H9 (cell line): ENCODE data around the gene FOXN4. TPM values are rescaled to one million over a fixed set of nuclear protein-coding genes. Genes with fewer than 3 reads are reported as not detected.

Experiments used
- DNase-seq: peaks from one replicate; pipeline ENCODE4 v3.0.0-alpha.2; 2017
- H2AFZ ChIP-seq: one replicate; pipeline ENCODE4 v1.6.1; 2013; ENCODE audit warnings: mild to moderate bottlenecking, low read length, control low read depth, moderate library complexity
- H2AK5ac ChIP-seq: 2 replicates; pipeline ENCODE4 v1.6.1; 2013; ENCODE audit warnings: low read length, control low read depth, mixed read lengths; ENCODE audit not compliant: insufficient read length
- H2BK120ac ChIP-seq: one replicate; pipeline ENCODE4 v1.6.1; 2013; ENCODE audit warnings: low read depth, mild to moderate bottlenecking, low read length, control low read depth, inconsistent platforms; ENCODE audit not compliant: poor library complexity, severe bottlenecking
- H2BK12ac ChIP-seq: 2 replicates; pipeline ENCODE4 v1.6.1; 2013; ENCODE audit warnings: low read length, control low read depth, mixed read lengths, low read depth; ENCODE audit not compliant: insufficient read length
- H2BK15ac ChIP-seq: 2 replicates; pipeline ENCODE4 v1.6.1; 2013; ENCODE audit warnings: low read depth, low read length, control low read depth
- H2BK20ac ChIP-seq: one replicate; pipeline ENCODE4 v1.6.1; 2013; ENCODE audit warnings: low read depth, mild to moderate bottlenecking, low read length, control low read depth, inconsistent platforms; ENCODE audit not compliant: poor library complexity, severe bottlenecking
- H2BK5ac ChIP-seq: 2 replicates; pipeline ENCODE4 v1.6.1; 2013; ENCODE audit warnings: low read length, control low read depth, mixed read lengths; ENCODE audit not compliant: insufficient read length
- H3K14ac ChIP-seq: 2 replicates; pipeline ENCODE4 v1.6.1; 2013; ENCODE audit warnings: low read length, control low read depth; ENCODE audit not compliant: insufficient read depth
- H3K18ac ChIP-seq: 2 replicates; pipeline ENCODE4 v1.6.1; 2013; ENCODE audit warnings: low read depth, mild to moderate bottlenecking, mixed read lengths, low read length, control low read depth; ENCODE audit not compliant: insufficient read length
- H3K23ac ChIP-seq: 2 replicates; pipeline ENCODE4 v1.6.1; 2013; ENCODE audit warnings: low read length, control low read depth, mixed read lengths, low read depth; ENCODE audit not compliant: insufficient read length
- H3K23me2 ChIP-seq: 2 replicates; pipeline ENCODE4 v1.6.1; 2013; ENCODE audit warnings: low read depth, mild to moderate bottlenecking, mixed read lengths, low read length, control low read depth; ENCODE audit not compliant: insufficient read length, poor library complexity, severe bottlenecking
- H3K27ac ChIP-seq: 2 replicates; pipeline ENCODE4 v1.5.1; 2013; ENCODE audit warnings: low read length, control low read depth, mixed read lengths, low read depth; ENCODE audit not compliant: insufficient read length
- H3K27me3 ChIP-seq: 2 replicates; pipeline ENCODE4 v1.6.1; 2013; ENCODE audit warnings: low read length, control low read depth, inconsistent platforms; ENCODE audit not compliant: insufficient read depth
- H3K4ac ChIP-seq: 2 replicates; pipeline ENCODE4 v1.6.1; 2013; ENCODE audit warnings: low read depth, mild to moderate bottlenecking, control low read depth, inconsistent platforms, low read length, moderate library complexity
- H3K4me1 ChIP-seq: 2 replicates; pipeline ENCODE4 v1.6.1; 2013; ENCODE audit warnings: low read length, control low read depth, inconsistent platforms; ENCODE audit not compliant: insufficient read depth
- H3K4me2 ChIP-seq: 2 replicates; pipeline ENCODE4 v1.6.1; 2013; ENCODE audit warnings: low read length, control low read depth, mixed read lengths; ENCODE audit not compliant: insufficient read length, insufficient read depth
- H3K56ac ChIP-seq: 2 replicates; pipeline ENCODE4 v1.6.1; 2013; ENCODE audit warnings: low read depth, mild to moderate bottlenecking, mixed read lengths, low read length, control low read depth; ENCODE audit not compliant: insufficient read length
- H3K79me1 ChIP-seq: 2 replicates; pipeline ENCODE4 v1.6.1; 2013; ENCODE audit warnings: low read depth, mild to moderate bottlenecking, moderate library complexity, low read length, control low read depth, inconsistent platforms; ENCODE audit not compliant: insufficient read depth, poor library complexity, severe bottlenecking
- H3K79me2 ChIP-seq: 2 replicates; pipeline ENCODE4 v1.6.1; 2013; ENCODE audit warnings: low read length, control low read depth, inconsistent platforms; ENCODE audit not compliant: insufficient read depth
- H3K9ac ChIP-seq: 2 replicates; pipeline ENCODE4 v1.6.1; 2013; ENCODE audit warnings: low read length, control low read depth, mixed read lengths; ENCODE audit not compliant: insufficient read length; ENCODE audit errors: extremely low read depth
- H3K9me3 ChIP-seq: one replicate; pipeline ENCODE4 v1.6.1; 2013; ENCODE audit warnings: low read depth, low read length, inconsistent platforms; ENCODE audit not compliant: control insufficient read depth
- H3T11ph ChIP-seq: one replicate; pipeline ENCODE4 v1.6.1; 2013; ENCODE audit warnings: mild to moderate bottlenecking, low read length, control low read depth, inconsistent platforms
- H4K20me1 ChIP-seq: one replicate; pipeline ENCODE4 v1.6.1; 2013; ENCODE audit not compliant: control insufficient read depth, insufficient read length, insufficient read depth
- H4K5ac ChIP-seq: 2 replicates; pipeline ENCODE4 v1.6.1; 2013; ENCODE audit warnings: low read depth, mild to moderate bottlenecking, mixed read lengths, low read length, control low read depth; ENCODE audit not compliant: insufficient read length
- H4K8ac ChIP-seq: replicated peaks from 2 replicates; pipeline ENCODE4 v1.6.1; 2013; ENCODE audit warnings: low read length, control low read depth, mixed read lengths, low read depth; ENCODE audit not compliant: insufficient read length
- H4K91ac ChIP-seq: 2 replicates; pipeline ENCODE4 v1.6.1; 2013; ENCODE audit warnings: low read depth, mild to moderate bottlenecking, moderate library complexity, mixed read lengths, low read length, control low read depth; ENCODE audit not compliant: insufficient read length
- H3K27ac Mint-ChIP-seq, 3 experiments: 2 replicates in 2 of 3; 3 replicates in 1 of 3; pipeline ENCODE4 v1.8.0; 2020 to 2021; ENCODE audit warnings: mixed read lengths in 3 of 3, mild to moderate bottlenecking in 1 of 3, moderate library complexity in 1 of 3
- H3K27me3 Mint-ChIP-seq: 2 replicates; pipeline ENCODE4 v1.8.0; 2021; ENCODE audit warnings: low read depth, mild to moderate bottlenecking, moderate library complexity, mixed read lengths
- H3K36me3 Mint-ChIP-seq, 3 experiments: 2 replicates in 2 of 3; 3 replicates in 1 of 3; pipeline ENCODE4 v1.8.0; 2020 to 2021; ENCODE audit warnings: low read depth in 3 of 3, mixed read lengths in 3 of 3; ENCODE audit not compliant: insufficient read depth in 1 of 3
- H3K4me1 Mint-ChIP-seq, 2 experiments: 2 replicates each; pipeline ENCODE4 v1.8.0; 2020; ENCODE audit warnings: mixed read lengths in 2 of 2
- H3K4me3 Mint-ChIP-seq, 2 experiments: 2 replicates in 1 of 2; 3 replicates in 1 of 2; pipeline ENCODE4 v1.8.0; 2020 to 2021; ENCODE audit warnings: mild to moderate bottlenecking in 2 of 2, mixed read lengths in 2 of 2, moderate library complexity in 1 of 2
- H3K9me3 Mint-ChIP-seq, 2 experiments: 2 replicates in 1 of 2; 3 replicates in 1 of 2; pipeline ENCODE4 v1.8.0; 2020; ENCODE audit warnings: mild to moderate bottlenecking in 2 of 2, mixed read lengths in 2 of 2, moderate library complexity in 1 of 2
- WGBS: extraction: QIAGEN DNeasy Blood & Tissue Kit; methylation state at CpG from one replicate; pipeline ENCODE4 v1.1.7; 2013; ENCODE audit warnings: missing lambda C conversion rate, low lambda C conversion rate, mixed read lengths; ENCODE audit not compliant: insufficient read length; ENCODE audit errors: extremely low coverage; 5-methylcytosine and 5-hydroxymethylcytosine counted together
- total RNA-seq: library from RNA; stranded (reverse); gene quantifications from 2 replicates; pipeline ENCODE4 v1.2.1, GENCODE V29; 2021
- TF ChIP-seq, protein P1 (sequence below): fragments of 200-600 bp; sonication (generic); conservative IDR thresholded peaks from 3 replicates; pipeline ENCODE4 v1.8.0; 2021; ENCODE audit warnings: antibody characterized with exemption, mild to moderate bottlenecking

The FOXN4 gene
- total RNA-seq, 1 experiment from 2014 or later: 0.39 TPM

DNA sequence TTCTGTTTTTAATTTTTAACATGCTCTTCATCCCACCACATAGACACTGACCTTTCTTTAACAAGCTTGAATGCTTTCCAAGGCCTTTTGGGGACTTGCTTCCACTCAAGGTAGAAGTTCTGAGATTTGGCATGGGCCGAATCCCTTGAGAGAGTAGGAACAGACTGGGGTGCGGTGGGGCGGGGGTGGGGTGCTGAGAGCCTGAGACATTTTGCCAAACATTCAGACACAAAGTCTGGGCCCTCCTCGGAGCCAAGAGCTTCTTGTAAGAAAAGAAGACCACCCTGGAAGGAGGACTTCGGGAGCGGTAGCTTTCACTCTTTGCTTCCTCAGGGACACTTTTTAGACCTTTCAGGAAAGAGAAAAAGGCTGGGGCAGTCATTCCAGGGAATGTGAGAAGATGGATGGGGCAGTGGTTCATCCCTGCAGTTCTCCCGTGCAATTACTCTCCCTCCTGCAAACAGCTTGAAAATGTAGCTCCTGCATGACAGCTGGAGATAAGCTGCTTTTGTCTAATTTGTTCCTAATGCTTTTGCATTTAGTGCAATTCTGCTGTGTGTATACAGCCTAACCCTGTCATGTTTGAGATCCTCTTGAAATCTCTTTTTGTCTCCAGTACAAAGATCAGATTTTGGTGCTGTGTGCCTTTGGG, 22.3 kb upstream of the FOXN4 start:
- Histone ChIP-seq H4K20me1 (no peaks in the 10 kb centered on the region), H3K4ac (no peak overlapping the region), H3K9me3 (no peaks in the 10 kb centered on the region), H2BK20ac (no peak overlapping the region), H3K4me2 (no peak overlapping the region), H3K18ac (no peak overlapping the region), H3K79me2 (no peaks in the 10 kb centered on the region), H2BK15ac (no peak overlapping the region), H3K56ac (no peak overlapping the region), H4K8ac (no peak overlapping the region), H4K91ac (no peak overlapping the region), H2AFZ (no peak overlapping the region), H3T11ph (no peak overlapping the region), H3K9ac (no peak overlapping the region), H4K5ac (no peak overlapping the region), H3K79me1 (no peaks in the 10 kb centered on the region), H2BK120ac (no peak overlapping the region), H3K23me2 (no peaks in the 10 kb centered on the region), H3K14ac (no peak overlapping the region), H3K4me1 (no peaks in the 10 kb centered on the region; the same call in 1 of the 2 replicates), H2BK5ac (no peak overlapping the region), H3K27ac (no peak overlapping the region), H2BK12ac (no peak overlapping the region), H3K27me3 (no peaks in the 10 kb centered on the region), H3K23ac (no peak overlapping the region), H2AK5ac (no peak overlapping the region)
- DNase-seq: no peak
- no CpG with 5 or more reads among the region's 7 CpGs for WGBS
- Mint-ChIP-seq H3K4me1 (peaks cover 0 to 10% of the 10 kb centered on the region in 2 experiments; a peak in 1 of 4 replicates), H3K27ac (no peak overlapping the region; a peak in 1 of 7 replicates), H3K9me3 (peaks cover 0 to 2% of the 10 kb centered on the region in 2 experiments; a peak in 1 of 5 replicates), H3K27me3 (no peaks in the 10 kb centered on the region; the same call in none of the 2 replicates), H3K36me3 (no peaks in the 10 kb centered on the region), H3K4me3 (no peak overlapping the region)
- TF ChIP-seq, protein P1, sequence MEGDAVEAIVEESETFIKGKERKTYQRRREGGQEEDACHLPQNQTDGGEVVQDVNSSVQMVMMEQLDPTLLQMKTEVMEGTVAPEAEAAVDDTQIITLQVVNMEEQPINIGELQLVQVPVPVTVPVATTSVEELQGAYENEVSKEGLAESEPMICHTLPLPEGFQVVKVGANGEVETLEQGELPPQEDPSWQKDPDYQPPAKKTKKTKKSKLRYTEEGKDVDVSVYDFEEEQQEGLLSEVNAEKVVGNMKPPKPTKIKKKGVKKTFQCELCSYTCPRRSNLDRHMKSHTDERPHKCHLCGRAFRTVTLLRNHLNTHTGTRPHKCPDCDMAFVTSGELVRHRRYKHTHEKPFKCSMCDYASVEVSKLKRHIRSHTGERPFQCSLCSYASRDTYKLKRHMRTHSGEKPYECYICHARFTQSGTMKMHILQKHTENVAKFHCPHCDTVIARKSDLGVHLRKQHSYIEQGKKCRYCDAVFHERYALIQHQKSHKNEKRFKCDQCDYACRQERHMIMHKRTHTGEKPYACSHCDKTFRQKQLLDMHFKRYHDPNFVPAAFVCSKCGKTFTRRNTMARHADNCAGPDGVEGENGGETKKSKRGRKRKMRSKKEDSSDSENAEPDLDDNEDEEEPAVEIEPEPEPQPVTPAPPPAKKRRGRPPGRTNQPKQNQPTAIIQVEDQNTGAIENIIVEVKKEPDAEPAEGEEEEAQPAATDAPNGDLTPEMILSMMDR: no peak
